ENCODE data around the gene GALNT2. TPM values are rescaled to one million over a fixed set of nuclear protein-coding genes. Genes with fewer than 3 reads are reported as not detected.

GALNT2 gene
- total and polyA plus RNA-seq, 10 of the 15 experiments (the other 5 are each of a cell fraction or from before 2014, with no cell fraction given) = 0.52 to 27.7 (median 16.3) TPM

DNA sequence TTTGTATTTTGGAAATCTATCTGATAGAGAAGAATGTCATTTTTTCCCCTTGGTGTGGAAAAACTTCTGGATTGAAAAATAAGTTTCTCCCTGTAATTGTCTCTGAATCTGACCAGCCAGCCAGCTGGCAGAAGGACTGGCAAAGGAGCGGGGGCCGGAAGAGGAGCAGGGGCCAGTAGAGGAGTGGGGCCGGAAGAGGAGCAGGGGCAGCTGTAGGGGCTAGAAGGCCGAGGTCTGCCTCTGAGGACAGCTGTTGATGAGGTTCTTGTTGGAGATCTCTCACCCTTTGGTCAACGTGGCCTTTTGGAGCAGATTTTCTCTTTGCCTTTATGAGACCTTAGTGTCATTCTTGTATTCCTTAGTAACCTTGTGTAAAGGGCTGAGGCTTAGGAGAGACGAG is 121.8 kb downstream of the GALNT2 start (continued):
- no peak for TF ChIP-seq CEBPB (IDR thresholded peaks at IDR 0.05; ENCODE audit: borderline replicate concordance in 1 of 2, low read depth in 2 of 2, low read length in 2 of 2)
- TF ChIP-seq JUND (IDR thresholded peaks at IDR 0.05; ENCODE audit: low read depth, low read length) = no peak
- no peak for TF ChIP-seq BMI1 (IDR thresholded peaks at IDR 0.05; ENCODE audit: borderline replicate concordance)
- TF ChIP-seq, protein P1, sequence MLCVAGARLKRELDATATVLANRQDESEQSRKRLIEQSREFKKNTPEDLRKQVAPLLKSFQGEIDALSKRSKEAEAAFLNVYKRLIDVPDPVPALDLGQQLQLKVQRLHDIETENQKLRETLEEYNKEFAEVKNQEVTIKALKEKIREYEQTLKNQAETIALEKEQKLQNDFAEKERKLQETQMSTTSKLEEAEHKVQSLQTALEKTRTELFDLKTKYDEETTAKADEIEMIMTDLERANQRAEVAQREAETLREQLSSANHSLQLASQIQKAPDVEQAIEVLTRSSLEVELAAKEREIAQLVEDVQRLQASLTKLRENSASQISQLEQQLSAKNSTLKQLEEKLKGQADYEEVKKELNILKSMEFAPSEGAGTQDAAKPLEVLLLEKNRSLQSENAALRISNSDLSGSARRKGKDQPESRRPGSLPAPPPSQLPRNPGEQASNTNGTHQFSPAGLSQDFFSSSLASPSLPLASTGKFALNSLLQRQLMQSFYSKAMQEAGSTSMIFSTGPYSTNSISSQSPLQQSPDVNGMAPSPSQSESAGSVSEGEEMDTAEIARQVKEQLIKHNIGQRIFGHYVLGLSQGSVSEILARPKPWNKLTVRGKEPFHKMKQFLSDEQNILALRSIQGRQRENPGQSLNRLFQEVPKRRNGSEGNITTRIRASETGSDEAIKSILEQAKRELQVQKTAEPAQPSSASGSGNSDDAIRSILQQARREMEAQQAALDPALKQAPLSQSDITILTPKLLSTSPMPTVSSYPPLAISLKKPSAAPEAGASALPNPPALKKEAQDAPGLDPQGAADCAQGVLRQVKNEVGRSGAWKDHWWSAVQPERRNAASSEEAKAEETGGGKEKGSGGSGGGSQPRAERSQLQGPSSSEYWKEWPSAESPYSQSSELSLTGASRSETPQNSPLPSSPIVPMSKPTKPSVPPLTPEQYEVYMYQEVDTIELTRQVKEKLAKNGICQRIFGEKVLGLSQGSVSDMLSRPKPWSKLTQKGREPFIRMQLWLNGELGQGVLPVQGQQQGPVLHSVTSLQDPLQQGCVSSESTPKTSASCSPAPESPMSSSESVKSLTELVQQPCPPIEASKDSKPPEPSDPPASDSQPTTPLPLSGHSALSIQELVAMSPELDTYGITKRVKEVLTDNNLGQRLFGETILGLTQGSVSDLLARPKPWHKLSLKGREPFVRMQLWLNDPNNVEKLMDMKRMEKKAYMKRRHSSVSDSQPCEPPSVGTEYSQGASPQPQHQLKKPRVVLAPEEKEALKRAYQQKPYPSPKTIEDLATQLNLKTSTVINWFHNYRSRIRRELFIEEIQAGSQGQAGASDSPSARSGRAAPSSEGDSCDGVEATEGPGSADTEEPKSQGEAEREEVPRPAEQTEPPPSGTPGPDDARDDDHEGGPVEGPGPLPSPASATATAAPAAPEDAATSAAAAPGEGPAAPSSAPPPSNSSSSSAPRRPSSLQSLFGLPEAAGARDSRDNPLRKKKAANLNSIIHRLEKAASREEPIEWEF (IDR thresholded peaks at IDR 0.05; ENCODE audit: insufficient replicate concordance, low read depth, low read length) = no peak
- TF ChIP-seq CBFB (IDR thresholded peaks at IDR 0.05; ENCODE audit: low read depth) = no peak

- in situ Hi-C loops (cut with MboI) (no loop called here), intact Hi-C loops (cut with micrococcal nuclease; ENCODE audit: unreplicated experiment) (no loop called here)
- ChIA-PET CTCF (no interaction called here), SMC1A (ENCODE audit: uncharacterized antibody, unreplicated experiment) (interaction anchor here (0.7 kb wide), 1 partner anchor 68 kb away, joined by 3 read pairs; no protein-coding TSS in a partner anchor), POLR2A (no interaction called here), RAD21 (ENCODE audit: unreplicated experiment) (no interaction called here)
- H3K79me2 ChIP-seq (ENCODE audit: control insufficient read depth, insufficient read depth, low read length) = no peaks in the 10 kb centered on the region
- no peak overlapping the region for H3K9ac ChIP-seq (ENCODE audit: control insufficient read depth, insufficient read depth, low read length)
- no peak for FAIRE-seq
- no peak overlapping the region for H3K27ac ChIP-seq (ENCODE audit: control insufficient read depth, insufficient read depth)
- peaks cover 3 to 6% of the 10 kb centered on the region in 2 experiments; a peak in 2 of 4 replicates for H3K36me3 ChIP-seq (ENCODE audit: control insufficient read depth in 2 of 2, insufficient read depth in 2 of 2, low read length in 1 of 2)
- no peak for DNase-seq (ENCODE audit: low read depth, low spot score)
- no peaks in the 10 kb centered on the region for H3K27me3 ChIP-seq (replicated peaks in 1 of 2; ENCODE audit: control insufficient read depth in 2 of 2, insufficient read depth in 2 of 2, low read length in 1 of 2)
- H3K9me3 ChIP-seq (replicated peaks; ENCODE audit: control insufficient read depth, insufficient read depth, low read length) = no peaks in the 10 kb centered on the region
- no peak overlapping the region for H3K4me3 ChIP-seq
- H3K4me2 ChIP-seq (ENCODE audit: control insufficient read depth, insufficient read depth) = no peak overlapping the region
- no peak overlapping the region for H2AFZ ChIP-seq (ENCODE audit: control insufficient read depth, low read depth, low read length)
- WGBS (ENCODE audit: insufficient coverage, insufficient replicate concordance, low lambda C conversion rate, missing lambda C conversion rate) = 81% methylated on average over 8 of the region's 8 CpGs
- BruUV-seq (replicated peaks) = no TSS peak
- H3K4me1 ChIP-seq (ENCODE audit: control insufficient read depth, insufficient read depth, low read length) = no peaks in the 10 kb centered on the region
- no peak for ATAC-seq
- no peaks in the 10 kb centered on the region for H4K20me1 ChIP-seq (ENCODE audit: control insufficient read depth, insufficient read depth)
- TF ChIP-seq RFX5 (IDR thresholded peaks at IDR 0.05; ENCODE audit: low read depth, low read length) (no peak), ZNF592 (IDR thresholded peaks at IDR 0.05) (no peak), ZBTB40 (IDR thresholded peaks at IDR 0.05; ENCODE audit: borderline replicate concordance) (no peak)
Observed at GRCh38 chr1:230189341-230189740, 122.3 kb downstream of the GALNT2 start.
